Activated CD4-positive, alpha-beta T cell treated with anti-CD3 and anti-CD28 coated beads, Interleukin-2, amount 10 ng/mL, durations not matched to agents 24 days and 14 days (primary cell): ENCODE results near the gene RBBP4. TPM values are rescaled to one million over a fixed set of nuclear protein-coding genes. Genes with fewer than 3 reads are reported as not detected.

ENCODE experiments used
- DNase-seq: peaks from one replicate; pipeline ENCODE4 v3.0.0; 2022
- H3K27ac Mint-ChIP-seq: one replicate; pipeline ENCODE4 v1.8.0; 2022; ENCODE audit warnings: mild to moderate bottlenecking, mixed read lengths
- H3K27me3 Mint-ChIP-seq: one replicate; pipeline ENCODE4 v1.8.0; 2022; ENCODE audit warnings: mixed read lengths
- H3K36me3 Mint-ChIP-seq: one replicate; pipeline ENCODE4 v1.8.0; 2022; ENCODE audit warnings: low read depth, mild to moderate bottlenecking, mixed read lengths
- H3K4me1 Mint-ChIP-seq: one replicate; pipeline ENCODE4 v1.8.0; 2021; ENCODE audit warnings: mixed read lengths
- H3K4me3 Mint-ChIP-seq: one replicate; pipeline ENCODE4 v1.8.0; 2022; ENCODE audit warnings: mild to moderate bottlenecking, moderate library complexity, mixed read lengths
- H3K9me3 Mint-ChIP-seq: one replicate; pipeline ENCODE4 v1.8.0; 2021; ENCODE audit warnings: mixed read lengths
- intact Hi-C: fragments of 100-400 bp; cut with micrococcal nuclease; formaldehyde crosslinking; loops from one replicate; pipeline ENCODE4 v1.15.1; 2023
- total RNA-seq: library from RNA; stranded (reverse); gene quantifications from 2 replicates; pipeline ENCODE4 v1.2.3, GENCODE V29; 2022

Gene RBBP4
- total RNA-seq, 1 donor from 2014 or later = 329 TPM

- no peak overlapping the region for H3K4me3 Mint-ChIP-seq
- H3K9me3 Mint-ChIP-seq = no peaks in the 10 kb centered on the region
- H3K36me3 Mint-ChIP-seq = no peaks in the 10 kb centered on the region
- H3K27me3 Mint-ChIP-seq = peaks cover 5% of the 10 kb centered on the region
- peaks cover 21% of the 10 kb centered on the region for H3K4me1 Mint-ChIP-seq
- no peak overlapping the region for H3K27ac Mint-ChIP-seq
- DNase-seq = no peak
- intact Hi-C loops = no loop called here
Measured at GRCh38 chr1:32729254-32730046, 78.4 kb downstream of the RBBP4 start.

GRCh38 chr1:32733582-32734321 lies 82.7 kb downstream of the RBBP4 start:
- intact Hi-C loops = no loop called here
- DNase-seq = no peak
- Mint-ChIP-seq H3K4me3 (no peak overlapping the region), H3K9me3 (no peaks in the 10 kb centered on the region), H3K27me3 (peaks cover 12% of the 10 kb centered on the region), H3K4me1 (peaks cover 9% of the 10 kb centered on the region), H3K27ac (no peak overlapping the region), H3K36me3 (no peaks in the 10 kb centered on the region)

Other genes starting within 250 kb of the RBBP4 start
- gene ZBTB8B, start 186.1 kb upstream of the RBBP4 start, total RNA-seq = not detected in 2 replicates
- gene ZBTB8A, start 111.8 kb upstream of the RBBP4 start, total RNA-seq = 0.19 and 0.62 TPM in 2 replicates
- gene ZBTB8OS, start 658 bp upstream of the RBBP4 start, total RNA-seq = 50.4 and 54.2 TPM in 2 replicates
- gene SYNC, start 51.6 kb downstream of the RBBP4 start, total RNA-seq = not detected in 2 replicates
- 206 and 214 TPM in 2 replicates for gene YARS1, start 166.2 kb downstream of the RBBP4 start, total RNA-seq
- 43.8 and 46.9 TPM in 2 replicates for gene S100PBP, start 166.4 kb downstream of the RBBP4 start, total RNA-seq
- gene FNDC5, start 219.7 kb downstream of the RBBP4 start, total RNA-seq = not detected in 2 replicates
- not detected in 2 replicates for gene HPCA, start 235.3 kb downstream of the RBBP4 start, total RNA-seq